Activated naive CD4-positive, alpha-beta T cell treated with anti-CD3 and anti-CD28 coated beads for 36 hours (primary cell): ENCODE results near the gene SSC5D. TPM values are rescaled to one million over a fixed set of nuclear protein-coding genes. Genes with fewer than 3 reads are reported as not detected.

Experiments used
- CTCF ChIA-PET: fragments of 350-600 bp; sonication (Branson Sonifier 250); formaldehyde crosslinking; loops from one replicate; lab custom pipeline; 2021; ENCODE audit warnings: antibody characterized with exemption; lab: Charles Lee
- DNase-seq: peaks from one replicate; pipeline ENCODE4 v3.0.0-alpha.2; 2020
- H3K27ac Mint-ChIP-seq: one replicate; pipeline ENCODE4 v1.8.0; 2021; ENCODE audit warnings: mild to moderate bottlenecking, mixed read lengths
- H3K27me3 Mint-ChIP-seq: one replicate; pipeline ENCODE4 v1.8.0; 2021; ENCODE audit warnings: low read depth, mixed read lengths
- H3K36me3 Mint-ChIP-seq: one replicate; pipeline ENCODE4 v1.8.0; 2021; ENCODE audit warnings: low read depth, mixed read lengths
- H3K4me1 Mint-ChIP-seq: one replicate; pipeline ENCODE4 v1.8.0; 2021; ENCODE audit warnings: low read depth, mixed read lengths
- H3K4me3 Mint-ChIP-seq: one replicate; pipeline ENCODE4 v1.8.0; 2021; ENCODE audit warnings: mild to moderate bottlenecking, moderate library complexity, mixed read lengths
- H3K9me3 Mint-ChIP-seq: one replicate; pipeline ENCODE4 v1.8.0; 2021; ENCODE audit warnings: mixed read lengths
- intact Hi-C: fragments of 100-400 bp; cut with micrococcal nuclease; formaldehyde crosslinking; loops from one replicate; pipeline ENCODE4 v1.15.1; 2023
- total RNA-seq, 2 experiments: library from RNA; stranded (reverse); gene quantifications; one replicate each; pipeline ENCODE4 v1.2.3, GENCODE V29; 2021

The SSC5D gene
- total RNA-seq, 2 experiments from 2014 or later = 0.25 to 0.48 TPM

DNA sequence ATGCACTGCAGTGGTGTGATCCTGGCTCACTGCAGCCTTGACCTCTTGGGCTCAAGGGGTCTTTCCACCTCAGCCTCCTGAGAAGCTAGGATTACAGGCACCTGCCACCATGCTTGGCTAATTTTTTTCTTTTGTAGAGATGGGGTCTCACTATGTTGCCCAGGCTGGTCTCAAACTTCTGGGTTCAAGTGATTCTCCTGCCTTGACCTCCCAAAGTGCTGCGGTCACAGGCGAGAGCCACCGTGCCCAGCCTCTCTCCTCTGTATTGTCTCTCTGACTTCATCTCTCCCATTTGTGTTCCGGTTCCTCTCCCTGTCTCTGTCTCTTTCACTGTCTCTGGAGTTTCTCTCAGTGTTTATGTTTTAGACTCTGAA, 22.0 kb upstream of the SSC5D start:
- intact Hi-C loops = no loop called here
- Mint-ChIP-seq H3K9me3 (no peaks in the 10 kb centered on the region), H3K27me3 (no peaks in the 10 kb centered on the region), H3K27ac (no peak overlapping the region), H3K4me1 (peaks cover 9% of the 10 kb centered on the region), H3K36me3 (no peaks in the 10 kb centered on the region), H3K4me3 (no peak overlapping the region)
- CTCF ChIA-PET = interaction anchor here (0.6 to 4.3 kb wide), 8 partner anchors 13 to 991 kb away, joined by 3 to 64 read pairs (median 8); partner anchors contain the start of gene ZNF784
- no peak for DNase-seq

DNA sequence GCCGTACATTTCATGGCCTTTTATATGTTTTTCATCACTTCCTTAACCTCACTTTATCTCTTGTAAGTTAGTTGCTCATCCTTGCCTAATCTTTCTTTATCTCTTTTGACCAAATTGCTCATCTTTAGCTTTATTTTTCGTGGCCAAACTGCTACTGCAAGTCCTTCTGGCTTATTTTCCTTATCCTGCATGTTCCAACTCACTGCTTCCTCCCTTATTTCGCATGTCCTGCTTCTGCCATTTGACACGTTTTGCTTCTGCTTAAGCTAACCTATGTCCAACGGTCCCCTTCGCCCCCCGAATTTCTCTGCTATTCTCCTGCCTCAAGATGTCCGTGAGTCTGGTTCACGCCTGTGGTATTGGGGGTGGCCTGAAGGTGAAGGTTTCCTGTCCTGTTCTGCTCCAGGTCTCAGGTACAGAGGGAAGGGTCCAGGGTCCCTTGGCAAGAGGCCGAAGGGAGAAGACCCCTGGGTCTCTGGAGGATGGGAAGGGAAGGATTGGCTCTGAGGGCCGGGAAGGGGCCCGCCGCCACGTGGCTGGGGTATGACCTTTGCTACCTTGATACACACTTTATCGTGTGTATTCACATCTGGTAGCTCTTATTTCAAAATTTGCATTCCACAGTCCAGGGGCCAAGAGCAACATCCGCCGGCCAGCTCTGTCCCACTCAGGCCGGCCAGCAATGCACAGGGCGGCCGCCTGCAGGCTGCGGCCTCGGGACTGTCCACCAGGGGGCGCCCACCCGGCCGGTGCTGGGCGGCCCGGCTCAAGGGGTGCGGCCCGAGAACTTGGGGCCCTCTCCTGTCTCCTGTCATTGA, 20.8 kb upstream of the SSC5D start:
- no peak overlapping the region for H3K4me3 Mint-ChIP-seq
- no peak overlapping the region for H3K27ac Mint-ChIP-seq
- no peaks in the 10 kb centered on the region for H3K27me3 Mint-ChIP-seq
- CTCF ChIA-PET = interaction anchor here (0.7 to 4.3 kb wide), 24 partner anchors 8 to 228 kb away, joined by 3 to 64 read pairs (median 4); partner anchors contain the start of genes CCDC106, NAT14, SHISA7 and UBE2S
- peaks cover 2% of the 10 kb centered on the region for H3K4me1 Mint-ChIP-seq
- intact Hi-C loops = loop anchor here (1.0 to 2.0 kb wide), 2 partner anchors 37 to 159 kb away; no protein-coding TSS in a partner anchor
- no peaks in the 10 kb centered on the region for H3K36me3 Mint-ChIP-seq
- no peaks in the 10 kb centered on the region for H3K9me3 Mint-ChIP-seq
- peak; percentile 58 for DNase-seq

DNA sequence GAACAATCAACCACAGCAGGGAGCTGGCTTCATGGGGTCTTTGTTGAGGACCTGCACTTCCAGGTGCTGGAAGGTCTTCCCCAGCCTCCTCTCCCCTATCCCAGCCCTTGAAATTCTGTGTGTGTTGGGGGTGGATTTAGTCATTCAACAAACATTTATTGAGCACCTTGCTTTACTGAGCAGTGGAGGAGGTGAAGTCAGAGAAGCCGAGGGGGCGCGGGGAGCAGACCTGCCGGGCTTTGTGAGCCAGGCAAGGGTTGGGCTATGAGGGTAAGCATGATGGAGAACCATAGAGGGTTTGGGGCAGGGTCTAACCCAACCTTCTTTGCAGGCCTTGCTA, 20.2 kb upstream of the SSC5D start:
- H3K27ac Mint-ChIP-seq = no peak overlapping the region
- intact Hi-C loops = loop anchor here (1.0 to 2.0 kb wide), 2 partner anchors 36 to 159 kb away; no protein-coding TSS in a partner anchor

DNA sequence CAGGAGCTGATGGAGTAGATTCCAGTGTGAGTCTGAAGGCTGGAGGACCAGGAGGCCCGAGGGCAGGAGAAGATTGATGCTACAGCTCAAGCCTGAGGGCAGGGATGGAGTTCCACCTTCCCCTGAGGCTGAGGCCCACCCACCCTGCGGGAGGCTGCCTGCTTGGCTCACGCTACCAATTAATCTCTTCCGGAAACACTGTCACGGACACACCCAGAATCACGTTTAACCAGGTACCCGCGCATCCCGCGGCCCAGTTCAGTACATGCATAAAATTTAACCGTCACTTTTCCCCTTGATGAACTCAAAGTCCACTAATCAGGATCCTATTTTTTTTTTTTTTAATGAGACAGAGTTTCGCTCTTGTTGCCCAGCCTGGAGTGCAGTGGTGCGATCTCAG, 17.0 kb upstream of the SSC5D start:
- no peak for DNase-seq
- intact Hi-C loops = no loop called here
- CTCF ChIA-PET = interaction anchor here (0.5 to 1.2 kb wide), 5 partner anchors 14 to 160 kb away, joined by 3 to 5 read pairs (median 3); partner anchors contain the start of gene NAT14
- Mint-ChIP-seq H3K27me3 (no peaks in the 10 kb centered on the region), H3K4me3 (no peak overlapping the region), H3K36me3 (no peaks in the 10 kb centered on the region), H3K27ac (no peak overlapping the region), H3K9me3 (no peaks in the 10 kb centered on the region), H3K4me1 (peaks cover 6% of the 10 kb centered on the region)

More for the DNA sequence above, 20.2 kb upstream of the SSC5D start:
- no peaks in the 10 kb centered on the region for H3K27me3 Mint-ChIP-seq
- no peaks in the 10 kb centered on the region for H3K9me3 Mint-ChIP-seq
- H3K4me1 Mint-ChIP-seq = peaks cover 1% of the 10 kb centered on the region
- H3K4me3 Mint-ChIP-seq = no peak overlapping the region
- DNase-seq = no peak
- CTCF ChIA-PET = interaction anchor here (1.0 to 4.3 kb wide), 16 partner anchors 8 to 179 kb away, joined by 3 to 64 read pairs (median 6); partner anchors contain the start of genes CCDC106, SHISA7, ZNF628 and ZNF784
- no peaks in the 10 kb centered on the region for H3K36me3 Mint-ChIP-seq

DNA sequence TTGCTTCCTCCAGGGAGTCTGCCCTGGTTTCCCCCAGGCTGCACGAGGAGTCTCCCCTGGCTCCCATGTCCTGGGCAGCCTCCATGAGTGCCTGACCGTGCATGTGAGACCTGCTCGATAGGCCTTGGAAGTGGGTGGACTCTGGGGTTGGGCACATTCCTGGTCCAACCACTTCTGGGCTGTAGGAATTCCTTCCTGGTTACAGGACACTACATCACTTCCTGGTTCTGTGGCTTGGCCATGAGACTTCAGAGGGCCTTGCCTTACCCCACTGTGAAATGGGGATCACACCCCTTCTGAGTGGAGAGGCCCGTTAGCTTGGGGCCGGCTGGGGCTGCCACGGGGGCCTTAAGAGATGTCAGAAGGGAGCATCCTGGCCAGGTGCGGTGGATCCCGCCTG, 15.8 kb upstream of the SSC5D start:
- intact Hi-C loops = no loop called here
- H3K4me1 Mint-ChIP-seq = peaks cover 9% of the 10 kb centered on the region

DNA sequence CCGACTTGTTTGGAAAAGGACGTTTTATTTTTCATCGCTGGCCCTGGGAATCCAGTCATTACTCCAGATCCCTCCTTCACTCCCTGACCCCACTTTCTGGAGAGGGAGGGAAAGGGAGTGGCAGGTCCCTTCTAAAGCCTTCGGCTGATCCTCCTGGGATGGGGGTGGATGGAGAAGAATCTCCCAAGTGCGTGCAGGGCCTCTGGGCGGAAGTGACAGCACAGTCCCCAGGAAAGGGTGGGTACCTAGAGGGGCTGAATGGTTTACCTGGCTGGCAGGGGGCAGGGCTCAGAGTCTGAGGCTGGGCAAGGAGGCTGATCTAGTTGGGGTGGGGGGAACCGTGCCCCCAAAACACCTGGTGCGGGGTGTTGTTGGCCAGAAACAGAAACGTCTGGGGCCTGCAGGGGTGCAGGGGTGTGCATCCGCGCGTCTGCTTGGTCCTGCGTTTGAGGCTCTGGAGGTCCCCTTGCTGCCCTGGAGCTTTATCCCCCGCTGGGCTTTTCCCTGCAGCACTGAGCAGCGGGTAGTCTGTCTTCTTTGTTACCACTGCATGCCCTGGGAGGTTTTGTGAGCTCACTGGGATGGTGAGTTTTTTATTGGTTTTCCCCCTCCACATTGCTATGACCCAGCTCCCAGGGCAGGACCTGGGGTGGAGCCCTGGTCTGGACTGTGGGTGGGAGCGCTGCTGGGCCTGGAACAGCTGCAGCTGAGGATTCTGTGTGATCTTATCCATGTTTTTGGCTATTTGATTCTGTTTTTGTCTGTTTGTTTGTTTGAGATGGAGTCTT, 14.8 kb upstream of the SSC5D start:
- no peaks in the 10 kb centered on the region for H3K27me3 Mint-ChIP-seq
- H3K27ac Mint-ChIP-seq = no peak overlapping the region
- H3K4me3 Mint-ChIP-seq = no peak overlapping the region
- intact Hi-C loops = no loop called here
- H3K9me3 Mint-ChIP-seq = no peaks in the 10 kb centered on the region
- CTCF ChIA-PET = interaction anchor here (0.7 to 1.2 kb wide), 4 partner anchors 12 to 133 kb away, joined by 3 to 4 read pairs (median 3); no protein-coding TSS in a partner anchor
- DNase-seq = no peak
- peaks cover 16% of the 10 kb centered on the region for H3K4me1 Mint-ChIP-seq
- no peaks in the 10 kb centered on the region for H3K36me3 Mint-ChIP-seq

More for the DNA sequence above, 15.8 kb upstream of the SSC5D start:
- CTCF ChIA-PET = no interaction called here
- no peak for DNase-seq
- Mint-ChIP-seq H3K36me3 (no peaks in the 10 kb centered on the region), H3K27ac (no peak overlapping the region), H3K27me3 (no peaks in the 10 kb centered on the region), H3K9me3 (no peaks in the 10 kb centered on the region), H3K4me3 (no peak overlapping the region)

DNA sequence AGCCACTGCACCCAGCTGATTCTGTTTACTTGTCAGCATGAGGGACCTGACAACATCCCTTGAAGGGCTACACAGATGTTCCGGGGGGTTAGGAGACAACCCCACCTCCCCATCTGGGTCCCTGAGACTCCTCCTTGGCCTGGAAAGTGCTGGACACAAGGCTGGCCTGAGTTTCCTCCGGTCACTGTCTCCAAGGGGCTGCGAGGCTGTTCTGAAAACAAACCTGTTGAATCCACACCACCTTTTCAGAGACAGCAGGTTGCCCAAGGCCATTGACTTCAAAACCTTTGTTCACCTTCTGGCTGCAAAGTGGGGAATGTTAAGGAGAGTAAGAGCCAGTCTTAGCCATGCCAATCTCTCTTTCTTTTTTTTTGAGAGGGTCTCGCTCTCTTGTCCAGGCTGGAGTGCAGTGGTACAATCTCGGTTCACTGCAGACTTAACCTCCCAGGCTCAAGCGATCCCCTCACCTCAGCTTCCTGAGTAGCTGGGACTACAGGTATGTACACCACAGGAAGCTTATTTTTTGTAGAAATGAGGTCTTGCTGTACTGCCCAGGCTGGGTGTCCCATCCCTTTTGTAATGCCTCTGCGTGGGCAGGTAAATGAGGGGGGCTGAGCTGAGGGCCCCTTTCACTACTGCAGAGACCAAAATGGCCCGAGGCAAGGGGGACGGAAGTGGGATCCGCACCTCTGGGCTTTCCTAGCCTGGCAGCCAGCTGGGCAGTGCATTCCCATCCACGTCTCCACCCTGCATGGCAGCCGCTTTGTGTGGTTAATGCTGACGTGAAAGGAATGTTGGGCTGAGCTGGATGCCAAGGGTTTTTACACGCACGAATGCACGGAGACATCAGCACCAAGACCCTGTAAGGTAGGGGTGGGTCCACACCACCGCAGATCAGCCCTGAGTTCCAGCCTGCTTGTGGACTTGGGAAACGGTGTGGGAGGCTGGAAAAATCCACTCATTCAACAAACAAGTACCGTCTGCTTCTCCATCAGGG, 13.7 kb upstream of the SSC5D start:
- CTCF ChIA-PET = interaction anchor here (0.6 to 3.1 kb wide), 7 partner anchors 7 to 132 kb away, joined by 3 to 20 read pairs (median 3); no protein-coding TSS in a partner anchor
- no peaks in the 10 kb centered on the region for H3K27me3 Mint-ChIP-seq
- H3K27ac Mint-ChIP-seq = no peak overlapping the region
- H3K36me3 Mint-ChIP-seq = no peaks in the 10 kb centered on the region
- H3K4me1 Mint-ChIP-seq = peaks cover 25% of the 10 kb centered on the region
- intact Hi-C loops = no loop called here
- no peaks in the 10 kb centered on the region for H3K9me3 Mint-ChIP-seq
- no peak for DNase-seq
- peak overlapping the region; percentile 24 for H3K4me3 Mint-ChIP-seq

DNA sequence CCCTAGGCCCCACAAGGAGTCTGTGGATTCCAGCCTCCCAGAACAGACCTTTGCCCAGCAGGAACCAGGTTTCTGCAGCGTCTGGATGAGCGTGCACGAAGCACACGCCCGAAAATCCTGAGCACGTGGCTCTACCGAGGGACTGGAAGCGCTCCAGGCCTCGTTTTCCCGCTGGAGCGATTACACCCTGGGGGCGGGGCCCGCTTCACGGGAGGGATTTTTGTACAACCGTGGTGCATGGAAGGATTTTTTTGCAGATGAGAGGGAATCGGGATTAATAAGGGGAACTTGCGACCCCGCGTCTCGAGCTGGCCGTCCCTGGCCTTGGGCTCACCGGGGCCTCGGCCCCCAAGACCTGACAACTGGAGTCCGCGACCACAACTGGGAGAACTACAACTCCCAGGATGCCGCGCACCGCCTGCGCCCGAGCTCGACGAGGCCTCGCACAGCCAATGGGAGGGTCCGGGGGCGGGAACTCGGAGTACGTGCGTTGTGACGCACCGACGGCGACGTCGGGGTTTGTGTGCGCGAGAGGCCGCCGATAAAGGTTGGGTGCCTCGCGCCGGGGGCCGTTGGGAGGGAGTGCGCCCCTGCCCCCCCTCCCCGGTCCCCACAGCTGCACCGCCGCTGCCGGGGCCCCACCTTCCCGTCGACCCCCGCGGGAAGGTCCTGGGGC, 12.0 kb upstream of the SSC5D start, which contains the start of gene ZNF628:
TSS of gene ZNF628 (plus strand) at position 518 of the 676 bp plus-strand sequence. CDS start 3,294 bp downstream, outside the sequence.
- Mint-ChIP-seq H3K27me3 (no peaks in the 10 kb centered on the region), H3K27ac (peak within 1 kb of the TSS; percentile 90), H3K36me3 (peaks cover 3% of the 10 kb centered on the region), H3K4me1 (peaks cover 30% of the 10 kb centered on the region), H3K4me3 (peak within 1 kb of the TSS; percentile 90), H3K9me3 (no peaks in the 10 kb centered on the region)
- intact Hi-C loops = loop anchor here (1.0 kb wide), 8 partner anchors 15 to 217 kb away; partner anchors contain the start of genes FIZ1, HSPBP1, ISOC2 and KMT5C
- peak; percentile 99 for DNase-seq
- CTCF ChIA-PET = interaction anchor here (0.8 to 3.1 kb wide), 3 partner anchors 9 to 28 kb away, joined by 3 to 20 read pairs (median 15); no protein-coding TSS in a partner anchor

DNA sequence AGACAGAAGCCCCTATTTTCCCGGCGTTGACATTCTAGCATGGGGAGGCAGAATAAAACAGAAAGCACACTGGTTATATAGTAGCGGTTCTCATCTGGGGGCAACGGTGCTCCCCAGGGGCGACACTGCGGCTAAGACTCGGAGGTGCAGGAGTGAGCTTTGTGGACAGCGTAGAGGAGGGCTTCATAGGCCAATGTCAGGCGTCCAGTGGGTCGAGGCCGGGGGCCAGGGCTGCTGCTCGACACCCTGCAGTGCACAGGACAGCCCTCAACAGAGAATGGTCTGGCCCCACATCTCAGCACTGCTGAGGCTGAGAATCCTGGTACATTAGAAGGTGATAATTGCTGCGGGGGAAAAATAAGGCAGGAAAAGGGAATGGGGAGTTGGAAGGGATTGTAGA, 10.3 kb upstream of the SSC5D start:
- Mint-ChIP-seq H3K4me1 (peaks cover 30% of the 10 kb centered on the region), H3K27ac (no peak overlapping the region), H3K9me3 (no peaks in the 10 kb centered on the region), H3K4me3 (peak overlapping the region; percentile 85), H3K27me3 (no peaks in the 10 kb centered on the region), H3K36me3 (peaks cover 5% of the 10 kb centered on the region)
- intact Hi-C loops = no loop called here
- DNase-seq = no peak
- CTCF ChIA-PET = interaction anchor here (1.0 kb wide), 1 partner anchor 176 kb away, joined by 4 read pairs; no protein-coding TSS in a partner anchor

DNA sequence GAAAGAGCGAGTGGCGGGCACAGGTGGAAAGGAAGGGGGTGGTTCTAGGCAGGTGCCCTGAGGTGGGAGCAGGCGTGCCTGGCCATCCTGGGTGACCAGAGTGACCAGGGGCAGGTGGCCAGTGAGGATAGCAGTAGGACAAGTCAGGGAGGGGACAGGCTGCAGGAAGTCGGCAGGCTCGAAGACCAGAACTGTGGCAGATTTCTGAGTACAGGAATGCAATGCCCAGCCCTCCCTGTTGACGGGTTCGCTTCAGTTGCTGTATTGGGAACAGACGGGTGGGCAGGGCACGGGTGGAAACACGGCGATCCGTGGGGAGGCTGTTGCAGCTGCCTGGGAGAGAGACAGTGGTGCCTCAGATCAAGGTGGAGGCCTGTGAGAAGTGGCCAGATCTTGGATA, 9.9 kb upstream of the SSC5D start:
- CTCF ChIA-PET = interaction anchor here (1.0 kb wide), 1 partner anchor 11 kb away, joined by 4 read pairs; no protein-coding TSS in a partner anchor
- intact Hi-C loops = no loop called here
- H3K4me1 Mint-ChIP-seq = peaks cover 30% of the 10 kb centered on the region
- peak overlapping the region; percentile 85 for H3K4me3 Mint-ChIP-seq
- DNase-seq = no peak
- H3K36me3 Mint-ChIP-seq = peaks cover 5% of the 10 kb centered on the region
- H3K9me3 Mint-ChIP-seq = no peaks in the 10 kb centered on the region
- H3K27me3 Mint-ChIP-seq = no peaks in the 10 kb centered on the region
- H3K27ac Mint-ChIP-seq = no peak overlapping the region
